Germinal center (tissue), 1 donor: ENCODE measurements around the gene DYNC1I2.
A peak's percentile ranks its signal among the peaks of the same experiment; 100 is the strongest.

Source experiments
- DNase-seq: peaks from one replicate; pipeline ENCODE4 v3.0.0; 2012; ENCODE audit warnings: mixed read lengths, low spot score

The DYNC1I2 gene

GRCh38 chr2:171687287-171688128, at the start of gene DYNC1I2:
TSS of gene DYNC1I2 (plus strand) at chr2:171687469. CDS start at chr2:171690156, 2,687 bp downstream.
- DNase-seq, result peak; percentile 73

- no peak for DNase-seq
These were observed 35.4 kb upstream of the DYNC1I2 start for GRCh38 chr2:171651667-171652415.

GRCh38 chr2:171652416-171652785, 34.9 kb upstream of the DYNC1I2 start:
- no peak for DNase-seq

- DNase-seq, result peak; percentile 33
These were observed 31.7 kb upstream of the DYNC1I2 start for GRCh38 chr2:171655586-171655985.

- DNase-seq, result no peak
These were observed 20.2 kb upstream of the DYNC1I2 start for GRCh38 chr2:171667041-171667440.

- no peak for DNase-seq
These were observed 19.1 kb upstream of the DYNC1I2 start for GRCh38 chr2:171668183-171668582.

- DNase-seq, result no peak
These were observed 18.1 kb upstream of the DYNC1I2 start for GRCh38 chr2:171669121-171669520.

GRCh38 chr2:171670655-171671054, 16.6 kb upstream of the DYNC1I2 start:
- no peak for DNase-seq

- no peak for DNase-seq
These were observed 15.4 kb upstream of the DYNC1I2 start for GRCh38 chr2:171671867-171672266.

- no peak for DNase-seq
These were observed 13.4 kb upstream of the DYNC1I2 start for GRCh38 chr2:171673905-171674304.

GRCh38 chr2:171675810-171676345, 11.4 kb upstream of the DYNC1I2 start:
- DNase-seq, result no peak

GRCh38 chr2:171678619-171679018, 8.7 kb upstream of the DYNC1I2 start:
- DNase-seq, result no peak

GRCh38 chr2:171688129-171688465, 828 bp downstream of the DYNC1I2 start:
- DNase-seq, result no peak

- no peak for DNase-seq
These were observed 5.1 kb downstream of the DYNC1I2 start for GRCh38 chr2:171692331-171692730.

GRCh38 chr2:171702781-171703556, 15.7 kb downstream of the DYNC1I2 start:
- no peak for DNase-seq

- peak; percentile 32 for DNase-seq
These were observed 16.5 kb downstream of the DYNC1I2 start for GRCh38 chr2:171703574-171704347.

- peak; percentile 10 for DNase-seq
These were observed 19.0 kb downstream of the DYNC1I2 start for GRCh38 chr2:171706152-171706803.

GRCh38 chr2:171707752-171708151, 20.5 kb downstream of the DYNC1I2 start:
- no peak for DNase-seq

- DNase-seq, result no peak
These were observed 21.9 kb downstream of the DYNC1I2 start for GRCh38 chr2:171709011-171709685.

GRCh38 chr2:171711351-171711750, 24.1 kb downstream of the DYNC1I2 start:
- DNase-seq, result no peak
